ENCODE data around the gene TSPAN15.
"Not testable (repeated sequence)": the region's sequence is repeated elsewhere in the genome, so short reads cannot be mapped to it uniquely, and the experiment has no call there.

Gene TSPAN15

DNA sequence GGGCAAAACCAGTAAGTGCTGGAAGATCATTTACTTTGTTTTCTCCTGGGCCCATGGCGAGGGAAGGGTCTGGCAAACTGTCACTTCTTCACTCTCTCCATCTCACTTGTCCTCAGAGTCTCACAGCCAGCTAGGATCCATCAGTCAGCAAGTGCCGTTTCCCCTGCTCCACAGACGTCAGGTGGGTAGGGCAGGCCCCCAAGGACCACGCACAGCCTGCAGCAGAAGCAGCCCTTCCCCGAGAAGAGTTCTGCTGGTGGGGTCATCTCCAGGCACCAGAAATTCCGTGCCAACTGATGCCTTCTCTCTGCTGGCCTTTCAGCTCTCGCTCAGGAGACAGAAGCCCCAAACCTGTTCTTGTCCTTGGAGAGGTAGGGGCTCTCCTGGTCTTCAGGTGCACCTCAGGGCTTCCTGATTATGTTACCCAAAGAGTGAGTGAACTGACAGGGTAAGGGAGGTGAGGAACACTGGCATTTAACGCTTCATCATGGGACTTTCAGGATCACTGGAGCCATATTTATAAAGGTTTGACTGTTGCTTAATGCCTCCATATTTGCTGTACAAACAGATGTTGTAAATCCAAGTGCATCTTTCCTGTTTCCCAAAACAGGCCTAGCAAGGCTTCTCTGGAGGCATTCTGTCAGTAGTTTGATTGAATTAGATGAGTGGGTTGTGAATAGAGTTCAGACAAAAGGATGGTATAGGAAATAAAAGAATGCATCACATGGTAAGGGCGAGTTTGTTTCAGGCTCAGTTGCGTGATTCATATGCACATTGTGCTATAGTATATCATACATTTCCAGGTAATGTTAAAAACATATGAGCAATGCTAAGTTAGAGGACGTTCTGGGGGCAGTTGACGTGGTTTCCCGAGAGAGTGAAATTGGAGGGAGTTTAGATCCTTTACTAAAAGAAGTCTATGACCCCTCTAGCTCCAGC is 13.7 kb upstream of the TSPAN15 start:
- Histone ChIP-seq H3K4me3 (ENCODE audit: low read length) (no peak overlapping the region), H3K4me2 (ENCODE audit: low read length) (peak overlapping the region; percentile 66), H3K27me3 (ENCODE audit: control insufficient read depth, insufficient read depth, low read length) (no peaks in the 10 kb centered on the region), H3K9ac (ENCODE audit: low read depth, low read length) (no peak overlapping the region), H3K4me1 (ENCODE audit: control insufficient read depth, insufficient read depth, low read length) (peaks cover 30% of the 10 kb centered on the region), H3K36me3 (ENCODE audit: insufficient read depth, low read length) (no peaks in the 10 kb centered on the region), H3K9me3 (replicated peaks; ENCODE audit: low read length) (no peaks in the 10 kb centered on the region)

DNA sequence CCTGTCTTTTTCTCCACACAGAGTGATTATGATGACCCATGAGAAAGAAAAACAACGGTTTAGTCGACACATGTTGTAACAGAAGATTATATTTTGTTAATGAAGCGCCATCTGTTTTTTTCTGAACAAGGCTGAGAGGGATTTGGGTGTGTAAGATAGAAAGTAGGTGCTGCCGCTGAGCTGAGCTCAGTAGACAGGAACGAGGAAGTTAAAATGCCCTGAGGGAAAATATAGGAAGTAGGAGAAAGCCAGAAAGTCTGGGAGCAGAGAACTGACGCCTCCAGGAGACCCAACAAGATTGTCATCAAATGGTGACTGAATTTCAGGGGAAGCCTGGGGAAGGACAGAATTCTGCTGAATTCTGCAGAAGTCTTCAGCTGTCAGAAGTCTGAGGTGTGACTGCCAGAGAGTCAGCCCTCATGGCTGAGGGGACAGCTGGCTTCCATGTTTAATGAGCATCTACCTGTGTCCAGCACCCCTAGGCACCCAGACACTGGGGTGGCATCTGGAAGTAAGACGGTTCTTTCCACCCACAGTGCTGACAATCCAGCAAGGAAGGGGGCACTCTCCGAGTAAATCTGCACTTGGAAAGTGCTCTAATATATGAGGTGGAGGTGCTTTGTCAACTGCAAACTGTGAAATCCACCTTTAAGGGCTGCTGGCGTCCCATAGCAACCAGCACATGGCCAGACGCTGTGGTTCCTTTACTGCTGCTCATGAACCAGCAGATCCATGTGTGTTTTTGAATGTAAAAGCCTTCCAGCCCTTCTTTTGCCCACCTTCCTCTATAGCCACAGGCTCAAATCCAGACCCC is 12.5 kb upstream of the TSPAN15 start:
- Histone ChIP-seq H3K36me3 (ENCODE audit: insufficient read depth, low read length) (no peaks in the 10 kb centered on the region), H3K9ac (ENCODE audit: low read depth, low read length) (peak overlapping the region; percentile 57), H3K4me2 (ENCODE audit: low read length) (peak overlapping the region; percentile 66)

DNA sequence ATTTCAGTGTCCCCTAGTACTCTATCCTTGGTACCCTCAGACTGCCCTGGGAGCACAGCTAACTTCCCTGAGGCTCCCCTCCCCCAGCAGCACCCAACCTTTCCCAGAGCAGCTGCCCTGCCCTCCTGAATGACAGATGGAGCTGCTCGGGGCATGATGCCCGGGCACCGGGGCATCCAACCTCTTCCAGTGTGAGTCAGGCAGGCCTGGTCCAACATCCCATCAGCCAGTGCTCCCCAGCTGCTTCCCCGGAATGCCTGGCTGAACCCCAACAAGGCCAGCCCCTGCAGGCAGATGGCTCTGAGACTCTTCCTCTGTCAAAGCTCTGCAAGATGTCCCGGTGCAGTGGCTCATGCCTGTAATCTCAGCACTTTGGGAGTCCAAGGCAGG is 11.9 kb upstream of the TSPAN15 start:
- Histone ChIP-seq H3K9me3 (replicated peaks; ENCODE audit: low read length) (no peaks in the 10 kb centered on the region), H3K4me2 (ENCODE audit: low read length) (peak overlapping the region; percentile 66), H3K4me1 (ENCODE audit: control insufficient read depth, insufficient read depth, low read length) (peaks cover 30% of the 10 kb centered on the region), H3K36me3 (ENCODE audit: insufficient read depth, low read length) (no peaks in the 10 kb centered on the region), H3K27me3 (ENCODE audit: control insufficient read depth, insufficient read depth, low read length) (no peaks in the 10 kb centered on the region), H3K4me3 (ENCODE audit: low read length) (no peak overlapping the region), H3K9ac (ENCODE audit: low read depth, low read length) (no peak overlapping the region)

More for the DNA sequence above, 12.5 kb upstream of the TSPAN15 start:
- peak overlapping the region; percentile 3 for H3K4me3 ChIP-seq (ENCODE audit: low read length)
- H3K9me3 ChIP-seq (replicated peaks; ENCODE audit: low read length): no peaks in the 10 kb centered on the region
- no peaks in the 10 kb centered on the region for H3K27me3 ChIP-seq (ENCODE audit: control insufficient read depth, insufficient read depth, low read length)
- H3K4me1 ChIP-seq (ENCODE audit: control insufficient read depth, insufficient read depth, low read length): peaks cover 30% of the 10 kb centered on the region

DNA sequence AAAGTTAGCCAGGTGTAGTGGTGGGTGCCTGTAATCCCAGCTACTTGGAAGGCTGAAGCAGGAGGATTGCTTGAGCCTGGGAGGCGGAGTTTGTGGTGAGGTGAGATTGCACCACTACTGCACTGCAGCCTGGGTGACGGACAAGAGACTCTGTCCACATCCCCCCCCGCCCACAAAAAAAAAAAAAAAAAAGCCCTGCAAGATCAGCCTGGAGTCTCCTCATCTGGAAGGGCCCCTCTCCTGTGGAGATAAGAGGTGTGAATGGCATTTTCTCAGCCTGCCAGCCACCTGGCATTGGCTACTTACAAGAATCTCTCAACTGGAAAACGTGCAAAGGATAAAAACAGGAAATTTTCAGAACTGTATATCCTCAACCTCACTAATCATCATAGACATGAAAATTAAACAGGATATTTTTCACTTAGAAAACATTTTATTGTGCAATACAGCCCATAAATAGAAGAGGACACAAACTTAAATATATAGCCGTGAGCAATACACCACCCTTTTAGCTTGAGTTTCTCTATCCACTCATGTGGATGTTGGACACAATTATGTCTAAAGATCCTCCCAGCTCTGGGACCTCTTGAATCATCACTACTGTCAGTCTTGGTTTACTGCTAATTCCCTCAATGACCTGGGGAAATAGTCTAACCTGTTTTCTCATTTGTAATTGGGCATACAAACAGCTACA is 11.3 kb upstream of the TSPAN15 start:
- H3K4me1 ChIP-seq (ENCODE audit: control insufficient read depth, insufficient read depth, low read length): peaks cover 31% of the 10 kb centered on the region
- no peaks in the 10 kb centered on the region for H3K36me3 ChIP-seq (ENCODE audit: insufficient read depth, low read length)
- H3K4me3 ChIP-seq (ENCODE audit: low read length): no peak overlapping the region
- H3K27me3 ChIP-seq (ENCODE audit: control insufficient read depth, insufficient read depth, low read length): no peaks in the 10 kb centered on the region
- no peaks in the 10 kb centered on the region for H3K9me3 ChIP-seq (replicated peaks; ENCODE audit: low read length)
- no peak overlapping the region for H3K9ac ChIP-seq (ENCODE audit: low read depth, low read length)
- H3K4me2 ChIP-seq (ENCODE audit: low read length): peak overlapping the region; percentile 66

DNA sequence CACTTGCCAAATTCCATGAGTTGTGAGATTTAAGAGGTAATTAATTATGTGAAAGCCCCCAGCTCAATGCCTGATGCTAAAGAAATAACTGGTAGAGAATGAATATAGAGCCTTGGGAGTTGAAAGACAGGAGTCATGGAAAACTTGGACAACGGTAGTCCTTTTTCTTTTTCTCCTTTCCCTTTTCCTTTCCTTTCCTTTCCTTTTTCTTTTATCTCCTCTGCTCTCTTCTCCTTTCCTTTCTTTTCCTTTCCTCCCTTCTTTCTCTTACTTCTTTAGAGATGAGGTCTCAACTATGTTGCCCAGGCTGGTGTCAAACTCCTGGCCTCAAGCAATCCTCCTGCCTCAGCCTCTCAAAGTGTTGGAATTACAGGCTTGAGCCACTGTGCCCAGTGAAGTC is 7.9 kb upstream of the TSPAN15 start:
- Histone ChIP-seq H3K4me2 (ENCODE audit: low read length) (no peak overlapping the region), H3K9me3 (replicated peaks; ENCODE audit: low read length) (no peaks in the 10 kb centered on the region), H3K4me3 (ENCODE audit: low read length) (no peak overlapping the region), H3K4me1 (ENCODE audit: control insufficient read depth, insufficient read depth, low read length) (peaks cover 51% of the 10 kb centered on the region), H3K9ac (ENCODE audit: low read depth, low read length) (no peak overlapping the region), H3K27me3 (ENCODE audit: control insufficient read depth, insufficient read depth, low read length) (no peaks in the 10 kb centered on the region), H3K36me3 (ENCODE audit: insufficient read depth, low read length) (no peaks in the 10 kb centered on the region)

DNA sequence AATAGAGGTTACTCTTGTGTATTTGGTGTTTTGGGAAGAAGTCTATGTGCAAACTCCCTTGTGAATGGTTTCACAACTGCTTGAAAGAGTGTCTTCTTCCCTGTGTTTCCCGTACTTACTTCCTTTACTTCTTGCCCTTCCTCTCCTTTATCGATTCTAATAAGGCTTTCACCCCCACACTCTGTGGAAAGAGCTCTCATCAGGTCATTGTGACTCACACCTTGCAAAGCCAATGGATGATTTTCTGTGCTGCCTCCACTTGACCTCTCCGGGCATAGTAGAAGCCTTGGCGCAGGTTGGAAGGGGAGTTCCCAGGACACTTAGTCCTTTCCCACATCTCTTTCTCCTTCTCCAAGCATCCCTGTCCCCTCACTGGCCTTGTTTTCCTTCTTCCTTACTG is 6.2 kb upstream of the TSPAN15 start:
- Histone ChIP-seq H3K27me3 (ENCODE audit: control insufficient read depth, insufficient read depth, low read length) (no peaks in the 10 kb centered on the region), H3K4me3 (ENCODE audit: low read length) (no peak overlapping the region), H3K9ac (ENCODE audit: low read depth, low read length) (no peak overlapping the region), H3K4me2 (ENCODE audit: low read length) (no peak overlapping the region), H3K4me1 (ENCODE audit: control insufficient read depth, insufficient read depth, low read length) (peaks cover 42% of the 10 kb centered on the region), H3K9me3 (replicated peaks; ENCODE audit: low read length) (no peaks in the 10 kb centered on the region), H3K36me3 (ENCODE audit: insufficient read depth, low read length) (no peaks in the 10 kb centered on the region)

DNA sequence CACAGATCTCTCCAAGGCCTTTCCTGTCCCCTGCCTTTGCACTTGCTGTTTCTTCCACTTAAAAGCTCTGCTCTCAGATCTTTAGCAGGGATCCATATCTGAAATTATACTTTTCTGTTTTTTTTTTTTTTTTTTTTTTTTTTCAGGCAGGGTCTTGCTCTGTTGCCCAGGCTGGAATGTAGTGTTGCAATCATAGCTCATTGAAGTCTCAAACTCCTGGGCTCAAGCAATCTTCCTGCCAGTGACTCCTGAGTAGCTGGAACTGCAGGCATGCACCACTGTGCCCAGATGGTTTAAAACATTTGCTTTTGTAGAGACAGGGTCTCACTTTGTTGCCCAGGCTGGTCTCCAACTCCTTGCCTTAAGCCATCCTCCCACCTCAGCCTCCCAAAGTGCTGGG is 5.0 kb upstream of the TSPAN15 start:
- H3K4me3 ChIP-seq (ENCODE audit: low read length): no peak overlapping the region
- H3K9ac ChIP-seq (ENCODE audit: low read depth, low read length): no peak overlapping the region
- H3K9me3 ChIP-seq (replicated peaks; ENCODE audit: low read length): no peaks in the 10 kb centered on the region
- no peaks in the 10 kb centered on the region for H3K27me3 ChIP-seq (ENCODE audit: control insufficient read depth, insufficient read depth, low read length)
- no peaks in the 10 kb centered on the region for H3K36me3 ChIP-seq (ENCODE audit: insufficient read depth, low read length)
- peaks cover 37% of the 10 kb centered on the region for H3K4me1 ChIP-seq (ENCODE audit: control insufficient read depth, insufficient read depth, low read length)
- peak overlapping the region; percentile 49 for H3K4me2 ChIP-seq (ENCODE audit: low read length)

DNA sequence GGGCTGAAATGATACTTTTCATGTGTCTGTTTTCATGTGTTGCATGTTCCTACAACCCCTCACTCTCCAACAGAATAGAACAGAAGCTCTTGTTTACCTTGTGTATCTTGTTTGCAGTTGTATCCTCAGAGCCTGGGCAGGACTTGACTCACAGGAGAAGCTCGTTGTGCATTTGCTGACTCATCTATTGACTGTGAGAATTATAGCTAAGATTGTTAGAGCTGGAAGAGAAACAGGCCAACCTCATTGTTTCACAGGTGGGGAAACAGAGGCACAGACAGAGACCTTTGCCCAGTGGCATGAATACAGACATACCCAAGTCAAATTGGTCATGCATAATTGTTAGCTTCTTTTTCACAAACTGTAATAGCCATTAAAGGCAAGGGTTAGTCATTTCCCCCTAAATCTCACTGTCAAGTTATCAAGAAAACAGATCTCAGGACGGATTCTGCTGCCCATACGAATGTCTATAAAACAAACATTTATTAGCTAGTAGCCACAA is 4.6 kb upstream of the TSPAN15 start:
- H3K4me1 ChIP-seq (ENCODE audit: control insufficient read depth, insufficient read depth, low read length): peaks cover 40% of the 10 kb centered on the region
- H3K4me3 ChIP-seq (ENCODE audit: low read length): no peak overlapping the region
- no peaks in the 10 kb centered on the region for H3K36me3 ChIP-seq (ENCODE audit: insufficient read depth, low read length)
- H3K9ac ChIP-seq (ENCODE audit: low read depth, low read length): peak overlapping the region; percentile 34
- H3K4me2 ChIP-seq (ENCODE audit: low read length): peak overlapping the region; percentile 49
- H3K9me3 ChIP-seq (replicated peaks; ENCODE audit: low read length): no peaks in the 10 kb centered on the region
- peaks cover under 1% of the 10 kb centered on the region for H3K27me3 ChIP-seq (ENCODE audit: control insufficient read depth, insufficient read depth, low read length)

DNA sequence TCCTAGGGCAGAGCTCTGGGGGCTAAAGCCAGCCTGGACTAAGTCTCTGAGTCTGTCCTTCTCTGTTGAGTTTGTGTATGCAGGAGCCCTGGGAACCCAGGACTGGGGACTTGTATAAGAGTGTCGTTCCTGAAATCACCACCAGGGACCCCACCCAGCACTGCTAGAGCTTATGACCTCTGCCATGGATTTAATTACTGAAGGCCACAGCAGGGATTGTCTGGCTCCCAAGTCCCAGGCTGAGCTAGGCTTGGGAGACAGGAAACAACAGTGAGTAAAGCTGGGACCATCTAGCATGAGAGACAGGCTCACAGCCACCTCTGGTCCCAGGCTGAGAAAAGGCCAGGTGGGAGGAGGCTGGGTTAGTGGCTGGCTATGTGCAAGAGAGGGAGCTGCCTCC is 1.4 kb upstream of the TSPAN15 start:
- Histone ChIP-seq H3K4me3 (ENCODE audit: low read length) (no peak overlapping the region), H3K9me3 (replicated peaks; ENCODE audit: low read length) (no peaks in the 10 kb centered on the region), H3K36me3 (ENCODE audit: insufficient read depth, low read length) (no peaks in the 10 kb centered on the region), H3K9ac (ENCODE audit: low read depth, low read length) (no peak overlapping the region), H3K4me1 (ENCODE audit: control insufficient read depth, insufficient read depth, low read length) (peaks cover 42% of the 10 kb centered on the region), H3K27me3 (ENCODE audit: control insufficient read depth, insufficient read depth, low read length) (peaks cover 5% of the 10 kb centered on the region), H3K4me2 (ENCODE audit: low read length) (no peak overlapping the region)

DNA sequence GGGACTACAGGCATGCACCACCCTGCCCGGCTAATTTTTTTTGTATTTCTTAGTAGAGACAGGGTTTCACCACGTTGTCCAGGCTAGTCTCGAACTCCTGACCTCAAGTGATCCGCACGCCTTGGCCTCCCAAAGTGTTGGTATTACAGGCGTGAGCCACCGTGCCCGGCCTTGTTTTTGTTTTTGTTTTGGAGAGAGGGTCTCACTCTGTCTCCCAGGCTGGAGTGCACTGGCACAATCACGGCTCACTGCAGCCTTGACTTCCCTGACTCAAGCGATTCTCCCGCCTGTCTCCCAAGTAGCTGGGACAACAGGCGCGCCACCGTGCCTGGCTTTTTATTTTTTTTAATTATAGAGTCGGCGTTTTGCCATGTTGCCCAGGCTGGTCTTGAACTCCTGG is 870 bp upstream of the TSPAN15 start:
- peaks cover 37% of the 10 kb centered on the region for H3K4me1 ChIP-seq (ENCODE audit: control insufficient read depth, insufficient read depth, low read length)
- H3K27me3 ChIP-seq (ENCODE audit: control insufficient read depth, insufficient read depth, low read length); H3K36me3 ChIP-seq (ENCODE audit: insufficient read depth, low read length); H3K4me3 ChIP-seq (ENCODE audit: low read length); H3K9ac ChIP-seq (ENCODE audit: low read depth, low read length); H3K9me3 ChIP-seq (replicated peaks; ENCODE audit: low read length); H3K4me2 ChIP-seq (ENCODE audit: low read length): not testable (repeated sequence)

DNA sequence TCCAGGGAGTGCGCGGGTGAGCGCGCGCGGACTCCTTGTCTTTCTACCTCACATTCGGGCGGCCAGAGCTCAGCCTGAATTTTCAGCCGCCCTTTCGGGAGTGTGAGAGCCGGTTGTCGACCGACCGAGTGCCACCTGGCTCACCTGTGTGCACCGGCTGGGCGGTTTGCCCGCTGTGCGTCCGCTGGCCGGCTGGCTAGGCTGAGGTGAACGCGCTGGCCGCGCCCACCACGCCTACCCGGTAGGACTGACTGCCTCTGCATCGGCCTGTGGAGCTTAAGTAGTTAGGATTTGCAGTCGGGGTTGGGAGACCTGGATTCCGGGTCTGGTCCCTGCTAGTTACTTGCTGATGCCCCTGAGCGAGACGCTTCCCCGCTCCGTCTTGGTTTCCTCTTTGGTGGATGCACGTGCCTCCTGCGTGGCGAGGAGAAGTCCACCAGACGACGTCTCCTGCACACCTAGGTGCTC is 553 bp downstream of the TSPAN15 start:
- Histone ChIP-seq H3K9me3 (replicated peaks; ENCODE audit: low read length) (no peaks in the 10 kb centered on the region), H3K27me3 (ENCODE audit: control insufficient read depth, insufficient read depth, low read length) (peaks cover 5% of the 10 kb centered on the region), H3K4me2 (ENCODE audit: low read length) (peak overlapping the region; percentile 98), H3K36me3 (ENCODE audit: insufficient read depth, low read length) (no peaks in the 10 kb centered on the region), H3K9ac (ENCODE audit: low read depth, low read length) (peak overlapping the region; percentile 37), H3K4me1 (ENCODE audit: control insufficient read depth, insufficient read depth, low read length) (peaks cover 28% of the 10 kb centered on the region), H3K4me3 (ENCODE audit: low read length) (peak overlapping the region; percentile 75)
